K562 (cell line): ENCODE results near the gene JADE2. TPM values are rescaled to one million over a fixed set of nuclear protein-coding genes. Genes with fewer than 3 reads are reported as not detected.
A peak's percentile ranks its signal among the peaks of the same experiment; 100 is the strongest.

ENCODE experiments used
- ATAC-seq: fragments of 200-7000 bp; cut with Tn5 transposase; 3 replicates; pipeline ENCODE4 v1.9.1; 2020; ENCODE audit warnings: moderate library complexity
- BruUV-seq: library from RNA; stranded (reverse); fragments of 400-500 nt; replicated peaks from 2 replicates; lab custom pipeline; 2021; lab: Mats Ljungman, UMichigan
- CTCF ChIA-PET: fragments of 300-600 bp; formaldehyde crosslinking; extraction: SDS; loops from one replicate; lab custom pipeline; 2021; ENCODE audit warnings: low intra/inter-chr PET ratio; lab: Yijun Ruan, JAX
- POLR2A ChIA-PET: fragments of 300-600, 350-650 bp; sonication (Branson Sonifier 250); formaldehyde crosslinking; extraction: SDS; loops from one replicate; lab custom pipeline; 2021; ENCODE audit warnings: antibody characterized with exemption, inconsistent platforms; lab: Yijun Ruan, JAX
- DNase-seq, 4 experiments: peaks; one replicate each; pipeline versions ENCODE4 v3.0.0 to v3.0.0-alpha.2; 2011 to 2018; ENCODE audit warnings: low spot score in 3 of 4, mixed read lengths in 3 of 4; ENCODE audit errors: extremely low read depth in 1 of 4
- FAIRE-seq: peaks from 2 replicates; lab custom pipeline; 2011; peaks lifted over from hg19 to GRCh38; lab: Jason Lieb, UNC
- H2AFZ ChIP-seq: 2 replicates; pipeline ENCODE4 v1.6.0; 2011; ENCODE audit warnings: low read depth, low read length, control low read depth, inconsistent platforms
- H3K27ac ChIP-seq: fragments of 200-600 bp; 3 replicates; pipeline ENCODE4 v1.8.0; 2011; ENCODE audit warnings: low read depth, mild to moderate bottlenecking, control low read depth, inconsistent platforms, low read length, moderate library complexity, mixed read lengths; ENCODE audit errors: extremely low read depth
- H3K27me3 ChIP-seq, 2 experiments: fragments of 300-600 bp in 1 of 2; 2 replicates in 1 of 2; 3 replicates in 1 of 2; pipeline versions ENCODE4 v1.6.0 to v1.8.0; 2011; ENCODE audit warnings: inconsistent platforms in 2 of 2, low read length in 2 of 2, mild to moderate bottlenecking in 1 of 2, mixed read lengths in 1 of 2, moderate library complexity in 1 of 2; ENCODE audit not compliant: control insufficient read depth in 2 of 2, insufficient read depth in 2 of 2
- H3K36me3 ChIP-seq: fragments of 300-600 bp; 3 replicates; pipeline ENCODE4 v1.8.0; 2011; ENCODE audit warnings: mild to moderate bottlenecking, low read length, inconsistent platforms; ENCODE audit not compliant: control insufficient read depth, insufficient read depth
- H3K4me1 ChIP-seq, 2 experiments: fragments of 200-600 bp in 1 of 2; replicated peaks in 1 of 2; 2 replicates in 1 of 2; 3 replicates in 1 of 2; pipeline versions ENCODE4 v1.5.1 to v1.8.0; 2011; ENCODE audit warnings: inconsistent platforms in 2 of 2, low read length in 2 of 2, mild to moderate bottlenecking in 1 of 2, mixed read lengths in 1 of 2, moderate library complexity in 1 of 2; ENCODE audit not compliant: control insufficient read depth in 2 of 2, insufficient read depth in 2 of 2
- H3K4me2 ChIP-seq: 2 replicates; pipeline ENCODE4 v1.6.1; 2011; ENCODE audit warnings: low read length, control low read depth, inconsistent platforms, mixed read lengths; ENCODE audit not compliant: insufficient read depth
- H3K4me3 ChIP-seq: fragments of 200-600 bp; sonication (generic), shearing (Covaris generic); 2 replicates; pipeline ENCODE4 v1.5.1; 2016; ENCODE audit warnings: control low read depth, inconsistent platforms
- H3K79me2 ChIP-seq: fragments of 200-600 bp; 3 replicates; pipeline ENCODE4 v1.8.0; 2011; ENCODE audit warnings: low read length, inconsistent platforms; ENCODE audit not compliant: control insufficient read depth, insufficient read depth
- H3K9ac ChIP-seq, 2 experiments: 2 replicates each; pipeline versions ENCODE4 v1.6.0 to v1.6.1; 2011; ENCODE audit warnings: low read depth in 2 of 2, low read length in 2 of 2, control low read depth in 1 of 2, inconsistent platforms in 1 of 2, mild to moderate bottlenecking in 1 of 2, mixed read lengths in 1 of 2; ENCODE audit not compliant: insufficient read depth in 1 of 2
- H3K9me1 ChIP-seq: one replicate; pipeline ENCODE4 v1.6.0; 2011; ENCODE audit warnings: inconsistent platforms, mild to moderate bottlenecking, low read length, moderate library complexity; ENCODE audit not compliant: control insufficient read depth, insufficient read depth
- H3K9me3 ChIP-seq: replicated peaks from 2 replicates; pipeline ENCODE4 v1.5.1; 2011; ENCODE audit warnings: low read depth, low read length, inconsistent platforms; ENCODE audit not compliant: control insufficient read depth, insufficient read depth
- H4K20me1 ChIP-seq: replicated peaks from 2 replicates; pipeline ENCODE4 v1.6.1; 2011; ENCODE audit warnings: low read length, inconsistent platforms, mixed read lengths; ENCODE audit not compliant: control insufficient read depth, insufficient read depth
- BCL6 ChIP-seq: fragments of 250-450 bp; sonication (Bioruptor Pico); IDR thresholded peaks from 2 replicates; pipeline ENCODE4 v1.4.0; 2020
- CSDE1 ChIP-seq, 2 experiments: fragments of 450-650 bp; IDR thresholded peaks; 2 replicates each; pipeline ENCODE4 v1.6.1; 2016; ENCODE audit warnings: mild to moderate bottlenecking in 1 of 2
- FUS ChIP-seq: fragments of 200-400 bp; formaldehyde crosslinking; optimal IDR thresholded peaks from 2 replicates; pipeline ENCODE3; 2017; ENCODE audit warnings: low read depth, low read length
- NR4A1 ChIP-seq, 2 experiments: fragments of 250-450 bp in 1 of 2; fragments of 450-650 bp in 1 of 2; sonication (Bioruptor Pico) in 1 of 2; IDR thresholded peaks; 2 replicates each; pipeline versions ENCODE4 v1.4.0 to v1.6.1; 2016 to 2020; ENCODE audit warnings: mild to moderate bottlenecking in 2 of 2, missing compliant biosample characterization in 1 of 2, missing genetic modification characterization in 1 of 2, moderate library complexity in 1 of 2
- SP1 ChIP-seq: sonication (generic); formaldehyde crosslinking; IDR thresholded peaks from 2 replicates; pipeline ENCODE4 v1.8.1; 2022; ENCODE audit warnings: mild to moderate bottlenecking, missing genetic modification reagents
- ZKSCAN3 ChIP-seq: fragments of 250-450 bp; sonication (Bioruptor Pico); IDR thresholded peaks from 2 replicates; pipeline ENCODE4 v1.4.0; 2020
- ZNF174 ChIP-seq: fragments of 250-450 bp; sonication (Bioruptor Pico); IDR thresholded peaks from 2 replicates; pipeline ENCODE4 v1.4.0; 2020; ENCODE audit warnings: mild to moderate bottlenecking
- ZNF224 ChIP-seq: sonication (generic); formaldehyde crosslinking; IDR thresholded peaks from 2 replicates; pipeline ENCODE4 v1.8.0; 2022; ENCODE audit warnings: mild to moderate bottlenecking, missing genetic modification reagents
- WGBS: fragments of 100-300 bp; shearing (Covaris generic); methylation state at CpG from one replicate; pipeline ENCODE4 v1.1.6; 2016; ENCODE audit warnings: low coverage, mixed read lengths; ENCODE audit not compliant: insufficient coverage; ENCODE audit errors: missing lambda C conversion rate; 5-methylcytosine and 5-hydroxymethylcytosine counted together
- in situ Hi-C: fragments of 300-500 bp; cut with MboI; formaldehyde crosslinking; loops from 4 replicates; pipeline ENCODE4 v1.15.0; 2018; ENCODE audit warnings: inconsistent platforms, mixed read lengths
- intact Hi-C: fragments of 100-400 bp; cut with micrococcal nuclease; formaldehyde crosslinking; loops from 2 replicates; pipeline ENCODE4 v1.14.2; 2022
- polyA plus RNA-seq, 8 experiments: library from polyadenylated mRNA; depleted of rRNA in 4 of 8; stranded (reverse) in 5 of 8; unstranded in 3 of 8; fragments of >200 nt; fragmentation: Nextera tagmentation in 2 of 8; fragmentation: Illumina TruSeq in 1 of 8; extraction: Ambion mirVana in 2 of 8; extraction: Trizol in 1 of 8; gene quantifications; 2 replicates each; pipeline versions ENCODE4 v1.2.1 to v1.2.3, GENCODE V29; 2011 to 2014; ENCODE audit warnings: inconsistent platforms in 1 of 8, missing spikeins in 1 of 8
- total RNA-seq, 7 experiments: library from RNA; depleted of rRNA in 6 of 7; stranded (reverse); fragments of >200 nt in 6 of 7; fragmentation: Illumina TruSeq in 2 of 7; extraction: Trizol in 2 of 7; gene quantifications; 2 replicates each; pipeline versions ENCODE4 v1.2.1 to v1.2.3, GENCODE V29; 2011 to 2021; ENCODE audit warnings: low replicate concordance in 1 of 7
- TF ChIP-seq, protein P1 (sequence below), 3 experiments: IDR thresholded peaks in 2 of 3; conservative IDR thresholded peaks in 1 of 3; 2 replicates each; pipeline ENCODE4 v1.5.1; 2011 to 2012; ENCODE audit warnings: low read length in 3 of 3, mild to moderate bottlenecking in 3 of 3, control low read depth in 2 of 3, improper control_type of control experiment in 1 of 3, inconsistent platforms in 1 of 3, low read depth in 1 of 3, mixed read lengths in 1 of 3, moderate library complexity in 1 of 3; ENCODE audit not compliant: insufficient read depth in 2 of 3
- TF ChIP-seq, protein P2 (sequence below): fragments of 200-800 bp; sonication (Bioruptor generic); IDR thresholded peaks from 2 replicates; pipeline ENCODE4 v1.6.1; 2017; ENCODE audit warnings: missing genetic modification characterization, missing compliant biosample characterization

The JADE2 gene
- total and polyA plus RNA-seq, 9 of the 15 experiments (the other 6 are each of a cell fraction or from before 2014, with no cell fraction given) = 0.50 to 23.3 (median 9.1) TPM

DNA sequence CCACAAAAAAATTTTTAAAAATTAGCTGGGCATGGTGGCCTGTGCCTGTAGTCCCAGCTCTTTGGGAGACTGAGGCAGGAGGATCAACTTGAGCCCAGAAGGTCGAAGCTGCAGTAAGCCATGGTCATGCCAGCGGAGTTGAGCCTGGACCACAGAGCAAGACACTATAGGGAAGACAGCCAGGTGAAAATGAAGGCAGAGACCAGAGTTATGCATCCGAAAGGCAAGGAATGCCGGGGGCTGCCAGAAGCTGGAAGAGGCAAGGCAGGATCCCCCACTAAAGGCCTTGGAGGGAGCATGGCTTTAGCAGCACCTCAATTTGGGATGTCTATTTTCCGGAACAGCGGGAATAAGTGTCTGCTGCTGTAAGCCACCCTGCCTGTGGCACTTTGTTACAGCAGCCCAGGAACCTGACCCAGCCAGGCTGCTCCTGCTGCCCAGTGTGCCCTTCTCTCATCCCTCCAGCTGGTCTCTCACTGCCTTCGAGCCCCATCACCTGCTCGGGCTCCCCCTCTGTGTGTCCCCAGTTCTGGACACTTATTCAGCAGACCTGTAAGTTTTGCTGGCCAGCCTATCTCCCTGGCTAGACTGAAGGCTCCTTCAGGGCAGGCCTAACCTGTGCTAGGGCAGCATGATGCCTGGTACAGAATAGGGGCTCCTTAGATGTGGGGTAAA is 16.8 kb upstream of the JADE2 start:
- Histone ChIP-seq H3K36me3 (no peaks in the 10 kb centered on the region), H3K4me2 (no peak overlapping the region), H3K79me2 (no peaks in the 10 kb centered on the region), H3K27me3 (no peaks in the 10 kb centered on the region), H3K4me3 (no peak overlapping the region), H3K9ac (no peak overlapping the region), H2AFZ (no peak overlapping the region), H3K4me1 (peaks cover 43 to 55% of the 10 kb centered on the region in 2 experiments), H3K9me1 (no peaks in the 10 kb centered on the region), H4K20me1 (no peaks in the 10 kb centered on the region), H3K9me3 (no peaks in the 10 kb centered on the region), H3K27ac (no peak overlapping the region)
- WGBS = 78% methylated on average over 8 of the region's 8 CpGs
- ChIA-PET POLR2A (interaction anchor here (0.7 to 0.9 kb wide), 2 partner anchors 14 to 122 kb away, joined by 3 read pairs; no protein-coding TSS in a partner anchor), CTCF (no interaction called here)
- TF ChIP-seq ZKSCAN3 (CRISPR knock-in tag) = no peak
- BruUV-seq = no TSS peak
- DNase-seq (no peak), ATAC-seq (no peak), FAIRE-seq (no peak)
- in situ Hi-C loops = no loop called here
- intact Hi-C loops = no loop called here

DNA sequence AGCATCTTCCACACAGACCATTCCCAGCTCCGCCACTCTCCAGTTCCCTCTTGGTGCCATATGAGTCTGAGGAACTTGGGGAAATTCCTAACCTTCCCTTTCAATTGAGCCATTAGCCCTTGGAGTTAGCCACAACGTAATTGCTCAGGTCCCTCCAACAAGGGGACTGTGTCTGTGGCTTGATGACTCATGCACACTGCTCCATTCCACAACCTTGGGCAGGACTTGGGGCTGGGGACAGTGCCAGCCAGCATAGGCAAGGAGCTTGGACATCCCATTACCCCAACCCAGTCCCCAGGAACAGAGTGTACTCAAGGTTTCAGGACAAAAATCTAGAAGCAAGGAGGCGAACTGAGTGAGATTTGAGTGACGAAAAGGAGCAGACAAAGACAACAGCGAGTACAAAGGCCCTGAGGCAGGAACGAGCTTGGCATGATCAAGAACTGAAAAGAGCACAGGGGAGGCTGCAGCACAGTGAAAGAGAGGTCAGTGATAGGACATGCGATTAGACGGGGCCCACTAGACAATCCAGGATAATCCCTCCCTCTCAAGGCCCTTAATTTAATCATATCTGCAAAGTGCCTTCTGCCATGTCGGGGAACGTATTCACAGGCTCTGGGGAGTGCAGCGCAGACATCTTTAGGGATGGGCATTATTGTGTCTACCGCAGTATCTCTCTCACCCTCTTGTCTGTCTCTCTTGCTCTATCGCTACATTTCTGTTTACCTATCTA is 16.0 kb upstream of the JADE2 start:
- in situ Hi-C loops (loop anchor here (5.0 kb wide), 1 partner anchor 97 kb away; the partner anchor contains the start of gene CDKN2AIPNL), intact Hi-C loops (loop anchor here (5.0 kb wide), 1 partner anchor 97 kb away; the partner anchor contains the start of gene CDKN2AIPNL)
- no peaks in the 10 kb centered on the region for H4K20me1 ChIP-seq
- H2AFZ ChIP-seq = no peak overlapping the region
- BruUV-seq = no TSS peak
- H3K79me2 ChIP-seq = no peaks in the 10 kb centered on the region
- POLR2A ChIA-PET = interaction anchor here (0.5 to 1.0 kb wide), 4 partner anchors 13 to 122 kb away, joined by 3 to 4 read pairs (median 3); no protein-coding TSS in a partner anchor
- H3K9me3 ChIP-seq = no peaks in the 10 kb centered on the region
- H3K4me1 ChIP-seq = peaks cover 41 to 47% of the 10 kb centered on the region in 2 experiments
- no peaks in the 10 kb centered on the region for H3K27me3 ChIP-seq
- H3K9ac ChIP-seq = 0 out of 4 replicates have a peak overlapping the region, but pooled peaks of 1 of the 2 experiments have one; percentile 19
- no peak for DNase-seq
- CTCF ChIA-PET = no interaction called here
- WGBS = 63% methylated on average over 13 of the region's 13 CpGs
- no peaks in the 10 kb centered on the region for H3K36me3 ChIP-seq
- H3K27ac ChIP-seq = no peak overlapping the region
- no peak overlapping the region for H3K4me2 ChIP-seq
- H3K9me1 ChIP-seq = no peaks in the 10 kb centered on the region
- H3K4me3 ChIP-seq = no peak overlapping the region
- ATAC-seq = no peak
- FAIRE-seq = no peak
- TF ChIP-seq ZNF174 (CRISPR knock-in tag) (no peak), FUS (no peak), ZNF224 (CRISPR knock-in tag) (no peak), NR4A1 (CRISPR knock-in tag; IDR thresholded peaks at IDR 0.05) (no peak), NR4A1 (tag; IDR thresholded peaks at IDR 0.05) (no peak), BCL6 (CRISPR knock-in tag) (no peak), CSDE1 (IDR thresholded peaks at IDR 0.05) (no peak), SP1 (no peak)
- TF ChIP-seq, protein P1, sequence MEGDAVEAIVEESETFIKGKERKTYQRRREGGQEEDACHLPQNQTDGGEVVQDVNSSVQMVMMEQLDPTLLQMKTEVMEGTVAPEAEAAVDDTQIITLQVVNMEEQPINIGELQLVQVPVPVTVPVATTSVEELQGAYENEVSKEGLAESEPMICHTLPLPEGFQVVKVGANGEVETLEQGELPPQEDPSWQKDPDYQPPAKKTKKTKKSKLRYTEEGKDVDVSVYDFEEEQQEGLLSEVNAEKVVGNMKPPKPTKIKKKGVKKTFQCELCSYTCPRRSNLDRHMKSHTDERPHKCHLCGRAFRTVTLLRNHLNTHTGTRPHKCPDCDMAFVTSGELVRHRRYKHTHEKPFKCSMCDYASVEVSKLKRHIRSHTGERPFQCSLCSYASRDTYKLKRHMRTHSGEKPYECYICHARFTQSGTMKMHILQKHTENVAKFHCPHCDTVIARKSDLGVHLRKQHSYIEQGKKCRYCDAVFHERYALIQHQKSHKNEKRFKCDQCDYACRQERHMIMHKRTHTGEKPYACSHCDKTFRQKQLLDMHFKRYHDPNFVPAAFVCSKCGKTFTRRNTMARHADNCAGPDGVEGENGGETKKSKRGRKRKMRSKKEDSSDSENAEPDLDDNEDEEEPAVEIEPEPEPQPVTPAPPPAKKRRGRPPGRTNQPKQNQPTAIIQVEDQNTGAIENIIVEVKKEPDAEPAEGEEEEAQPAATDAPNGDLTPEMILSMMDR (IDR thresholded peaks at IDR 0.05 in 2 of 3, conservative IDR thresholded peaks at IDR 0.05 in 1 of 3; ENCODE audit: insufficient read depth in 2 of 3, low read depth in 1 of 3, low read length in 3 of 3) = no peak
- TF ChIP-seq, protein P2, sequence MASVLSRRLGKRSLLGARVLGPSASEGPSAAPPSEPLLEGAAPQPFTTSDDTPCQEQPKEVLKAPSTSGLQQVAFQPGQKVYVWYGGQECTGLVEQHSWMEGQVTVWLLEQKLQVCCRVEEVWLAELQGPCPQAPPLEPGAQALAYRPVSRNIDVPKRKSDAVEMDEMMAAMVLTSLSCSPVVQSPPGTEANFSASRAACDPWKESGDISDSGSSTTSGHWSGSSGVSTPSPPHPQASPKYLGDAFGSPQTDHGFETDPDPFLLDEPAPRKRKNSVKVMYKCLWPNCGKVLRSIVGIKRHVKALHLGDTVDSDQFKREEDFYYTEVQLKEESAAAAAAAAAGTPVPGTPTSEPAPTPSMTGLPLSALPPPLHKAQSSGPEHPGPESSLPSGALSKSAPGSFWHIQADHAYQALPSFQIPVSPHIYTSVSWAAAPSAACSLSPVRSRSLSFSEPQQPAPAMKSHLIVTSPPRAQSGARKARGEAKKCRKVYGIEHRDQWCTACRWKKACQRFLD (CRISPR knock-in tag) = 0 out of 2 replicates have a peak, but pooled peaks have one; percentile 33
